Hepatocyte (in vitro differentiated cells): ENCODE data around the gene DMAC1.

Experiments used
- EZH2 ChIP-seq: fragments of 200-600 bp; sonication (generic); IDR thresholded peaks from 2 replicates; pipeline ENCODE4 v1.6.1; 2016; ENCODE audit warnings: antibody characterized with exemption, mild to moderate bottlenecking, borderline replicate concordance
- EZH2phosphoT487 ChIP-seq: fragments of 200-600 bp; sonication (generic); IDR thresholded peaks from one replicate; pipeline ENCODE4 v1.6.1; 2018; ENCODE audit warnings: antibody characterized with exemption, mild to moderate bottlenecking, low read depth, moderate library complexity; ENCODE audit not compliant: unreplicated experiment, severe bottlenecking
- TF ChIP-seq, protein P1 (sequence below): fragments of 200-600 bp; sonication (generic); IDR thresholded peaks from 2 replicates; pipeline ENCODE4 v1.5.1; 2016; ENCODE audit warnings: antibody characterized with exemption, mild to moderate bottlenecking; ENCODE audit not compliant: poor library complexity

DNA sequence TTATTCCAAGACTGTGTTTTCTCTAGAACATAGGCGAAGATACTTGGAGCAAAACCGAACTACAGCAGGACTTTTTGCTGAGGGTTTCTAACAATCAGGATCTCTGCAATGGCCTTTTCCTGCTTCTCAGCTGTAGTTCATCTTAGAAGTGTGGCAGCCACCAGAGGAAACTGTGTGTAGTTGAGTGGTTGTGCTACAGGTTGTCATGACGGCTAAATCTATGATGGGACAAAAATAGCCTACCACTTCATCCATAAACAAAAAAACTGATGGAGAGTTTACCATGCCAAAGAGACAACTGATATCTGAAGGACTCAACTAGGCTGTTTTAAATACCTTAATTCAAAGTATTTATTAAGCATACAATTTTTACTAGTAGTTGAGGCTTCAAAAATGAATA is 28.2 kb upstream of the DMAC1 start:
- no peak for TF ChIP-seq EZH2
- TF ChIP-seq, protein P1, sequence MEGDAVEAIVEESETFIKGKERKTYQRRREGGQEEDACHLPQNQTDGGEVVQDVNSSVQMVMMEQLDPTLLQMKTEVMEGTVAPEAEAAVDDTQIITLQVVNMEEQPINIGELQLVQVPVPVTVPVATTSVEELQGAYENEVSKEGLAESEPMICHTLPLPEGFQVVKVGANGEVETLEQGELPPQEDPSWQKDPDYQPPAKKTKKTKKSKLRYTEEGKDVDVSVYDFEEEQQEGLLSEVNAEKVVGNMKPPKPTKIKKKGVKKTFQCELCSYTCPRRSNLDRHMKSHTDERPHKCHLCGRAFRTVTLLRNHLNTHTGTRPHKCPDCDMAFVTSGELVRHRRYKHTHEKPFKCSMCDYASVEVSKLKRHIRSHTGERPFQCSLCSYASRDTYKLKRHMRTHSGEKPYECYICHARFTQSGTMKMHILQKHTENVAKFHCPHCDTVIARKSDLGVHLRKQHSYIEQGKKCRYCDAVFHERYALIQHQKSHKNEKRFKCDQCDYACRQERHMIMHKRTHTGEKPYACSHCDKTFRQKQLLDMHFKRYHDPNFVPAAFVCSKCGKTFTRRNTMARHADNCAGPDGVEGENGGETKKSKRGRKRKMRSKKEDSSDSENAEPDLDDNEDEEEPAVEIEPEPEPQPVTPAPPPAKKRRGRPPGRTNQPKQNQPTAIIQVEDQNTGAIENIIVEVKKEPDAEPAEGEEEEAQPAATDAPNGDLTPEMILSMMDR = no peak
- no peak for TF ChIP-seq EZH2phosphoT487
